ENCODE results near the gene ABCA5. TPM values are rescaled to one million over a fixed set of nuclear protein-coding genes. Genes with fewer than 3 reads are reported as not detected.

The ABCA5 gene
- total and polyA plus RNA-seq, 9 of the 15 experiments (the other 6 are each of a cell fraction or from before 2014, with no cell fraction given): 0.74 to 2.3 (median 1.4) TPM

GRCh38 chr17:69268543-69269014 lies 58.4 kb downstream of the ABCA5 start (continued):
- TF ChIP-seq ZFP91 (CRISPR knock-in tag; IDR thresholded peaks at IDR 0.05): no peak
- no peak for TF ChIP-seq MECOM (CRISPR knock-in tag; IDR thresholded peaks at IDR 0.05)
- no peak for TF ChIP-seq ZBTB2 (IDR thresholded peaks at IDR 0.05)
- no peak for TF ChIP-seq CHCHD3 (CRISPR knock-in tag; IDR thresholded peaks at IDR 0.05)
- no peak for TF ChIP-seq BCLAF1 (IDR thresholded peaks at IDR 0.05; ENCODE audit: borderline replicate concordance in 1 of 2, control insufficient read depth in 1 of 2, low read depth in 2 of 2, low read length in 1 of 2)
- no peak for TF ChIP-seq WHSC1 (IDR thresholded peaks at IDR 0.05; ENCODE audit: low read length)
- no peak for TF ChIP-seq CBX2 (IDR thresholded peaks at IDR 0.05; ENCODE audit: insufficient read depth, low read length, poor library complexity, severe bottlenecking)
